Keratinocyte (primary cell): ENCODE data around the gene STAG1. TPM values are rescaled to one million over a fixed set of nuclear protein-coding genes. Genes with fewer than 3 reads are reported as not detected.

Experiments
- DNase-seq: peaks from one replicate; pipeline ENCODE4 v3.0.0-alpha.2; 2011; ENCODE audit warnings: low read depth, missing footprints, low spot score
- FAIRE-seq: peaks from 2 replicates; lab custom pipeline; 2011; peaks lifted over from hg19 to GRCh38; lab: Jason Lieb, UNC
- H2AFZ ChIP-seq: 2 replicates; pipeline ENCODE4 v1.6.0; 2012; ENCODE audit warnings: low read length, control low read depth, inconsistent platforms; ENCODE audit not compliant: control insufficient read depth
- H3K27ac ChIP-seq: 2 replicates; pipeline ENCODE4 v1.5.1; 2011; ENCODE audit warnings: low read length; ENCODE audit not compliant: control insufficient read depth, insufficient read depth
- H3K27me3 ChIP-seq: 3 replicates; pipeline ENCODE4 v1.6.0; 2011; ENCODE audit warnings: low read length; ENCODE audit not compliant: control insufficient read depth, insufficient read depth; ENCODE audit errors: extremely low read depth
- H3K36me3 ChIP-seq, 2 experiments: 2 replicates in 1 of 2; 3 replicates in 1 of 2; pipeline ENCODE4 v1.5.1; 2011; ENCODE audit warnings: low read length in 2 of 2, mild to moderate bottlenecking in 1 of 2; ENCODE audit not compliant: control insufficient read depth in 2 of 2, insufficient read depth in 2 of 2; ENCODE audit errors: extremely low read depth in 1 of 2
- H3K4me1 ChIP-seq: 3 replicates; pipeline ENCODE4 v1.5.1; 2011; ENCODE audit warnings: low read length; ENCODE audit not compliant: control insufficient read depth, insufficient read depth; ENCODE audit errors: extremely low read depth
- H3K4me2 ChIP-seq: 3 replicates; pipeline ENCODE4 v1.6.0; 2011; ENCODE audit warnings: low read depth, low read length; ENCODE audit not compliant: control insufficient read depth, insufficient read depth; ENCODE audit errors: extremely low read depth
- H3K4me3 ChIP-seq, 3 experiments: fragments of 200-600 bp in 1 of 3; sonication (generic) in 1 of 3; 2 replicates in 2 of 3; 3 replicates in 1 of 3; pipeline ENCODE4 v1.5.1; 2011 to 2016; ENCODE audit warnings: low read length in 3 of 3, mild to moderate bottlenecking in 3 of 3, control low read depth in 2 of 3, inconsistent platforms in 1 of 3, low read depth in 1 of 3, mixed read lengths in 1 of 3, mixed run types in 1 of 3, moderate library complexity in 1 of 3; ENCODE audit not compliant: control insufficient read depth in 2 of 3, insufficient read depth in 2 of 3; ENCODE audit errors: extremely low read depth in 1 of 3
- H3K79me2 ChIP-seq: 2 replicates; pipeline ENCODE4 v1.6.0; 2012; ENCODE audit warnings: low read length; ENCODE audit not compliant: control insufficient read depth, insufficient read depth
- H3K9ac ChIP-seq: 3 replicates; pipeline ENCODE4 v1.6.0; 2011; ENCODE audit warnings: low read length; ENCODE audit not compliant: control insufficient read depth, insufficient read depth; ENCODE audit errors: extremely low read depth
- H3K9me1 ChIP-seq: 3 replicates; pipeline ENCODE4 v1.6.0; 2011; ENCODE audit warnings: low read length; ENCODE audit not compliant: control insufficient read depth, insufficient read depth; ENCODE audit errors: extremely low read depth
- H3K9me3 ChIP-seq: 2 replicates; pipeline ENCODE4 v1.5.1; 2012; ENCODE audit warnings: low read depth, low read length; ENCODE audit not compliant: control insufficient read depth
- H4K20me1 ChIP-seq: 3 replicates; pipeline ENCODE4 v1.6.0; 2011; ENCODE audit warnings: low read length; ENCODE audit not compliant: control insufficient read depth, insufficient read depth; ENCODE audit errors: extremely low read depth
- CTCF ChIP-seq, 3 experiments: IDR thresholded peaks in 1 of 3; conservative IDR thresholded peaks in 1 of 3; optimal IDR thresholded peaks in 1 of 3; 2 replicates in 2 of 3; 3 replicates in 1 of 3; pipeline versions ENCODE3 to v1.5.1; 2011; ENCODE audit warnings: low read length in 3 of 3, mild to moderate bottlenecking in 3 of 3, moderate library complexity in 2 of 3, control low read depth in 1 of 3, inconsistent platforms in 1 of 3; ENCODE audit not compliant: insufficient read depth in 2 of 3; ENCODE audit errors: extremely low read depth in 1 of 3
- EZH2 ChIP-seq: IDR thresholded peaks from one replicate; pipeline ENCODE4 v1.6.1; 2012; ENCODE audit warnings: inconsistent platforms, mild to moderate bottlenecking, low read length, moderate library complexity
- dilution Hi-C: fragments of 300-500 bp; cut with MboI; formaldehyde crosslinking; loops from one replicate; pipeline ENCODE4 v1.7.0; 2020; ENCODE audit warnings: low sequenced_read_pairs; ENCODE audit not compliant: extremely low pct_ligation_motif_present
- polyA plus RNA-seq, 5 experiments: library from polyadenylated mRNA; depleted of rRNA in 3 of 5; stranded (reverse) in 3 of 5; stranded (forward) in 1 of 5; unstranded in 1 of 5; fragments of >200 nt; gene quantifications; 1 replicate in 1 of 5; 2 replicates in 3 of 5; 3 replicates in 1 of 5; pipeline versions ENCODE4 v1.2.1 to v1.2.3, GENCODE V29; 2011 to 2012; ENCODE audit warnings: missing spikeins in 2 of 5, low read depth in 1 of 5, low replicate concordance in 1 of 5

The STAG1 gene
- polyA plus RNA-seq, 1 donor (not counting 4 experiments of a cell fraction or from before 2014, with no cell fraction given): 11.8 TPM

- Histone ChIP-seq H3K9me1 (no peaks in the 10 kb centered on the region), H2AFZ (no peak overlapping the region), H3K4me2 (peak overlapping the region; percentile 35), H3K4me3 (no peak overlapping the region), H3K9me3 (no peaks in the 10 kb centered on the region), H3K36me3 (no peaks in the 10 kb centered on the region), H3K27ac (no peak overlapping the region), H3K4me1 (peaks cover 19% of the 10 kb centered on the region), H4K20me1 (no peaks in the 10 kb centered on the region), H3K9ac (no peak overlapping the region), H3K27me3 (no peaks in the 10 kb centered on the region), H3K79me2 (peaks cover 5% of the 10 kb centered on the region)
- no peak for FAIRE-seq
- no peak for DNase-seq
- no peak for TF ChIP-seq EZH2
- no peak for TF ChIP-seq CTCF (optimal IDR thresholded peaks at IDR 0.05 in 1 of 3, IDR thresholded peaks at IDR 0.05 in 1 of 3, conservative IDR thresholded peaks at IDR 0.05 in 1 of 3; ENCODE audit: extremely low read depth in 1 of 3, insufficient read depth in 2 of 3, low read length in 3 of 3)
- dilution Hi-C loops: no loop called here
Measured at GRCh38 chr3:136624371-136624770, 127.8 kb downstream of the STAG1 start.

GRCh38 chr3:136621628-136622027, 130.6 kb downstream of the STAG1 start:
- peaks cover 5% of the 10 kb centered on the region for H3K79me2 ChIP-seq
- no peak overlapping the region for H3K9ac ChIP-seq
- H3K4me2 ChIP-seq: no peak overlapping the region
- H3K9me1 ChIP-seq: no peaks in the 10 kb centered on the region
- H3K4me1 ChIP-seq: peaks cover 19% of the 10 kb centered on the region
- dilution Hi-C loops: no loop called here
- H4K20me1 ChIP-seq: no peaks in the 10 kb centered on the region
- no peak overlapping the region for H2AFZ ChIP-seq
- no peaks in the 10 kb centered on the region for H3K9me3 ChIP-seq
- FAIRE-seq: no peak
- H3K36me3 ChIP-seq: no peaks in the 10 kb centered on the region
- H3K27ac ChIP-seq: no peak overlapping the region
- no peak for TF ChIP-seq CTCF (optimal IDR thresholded peaks at IDR 0.05 in 1 of 3, IDR thresholded peaks at IDR 0.05 in 1 of 3, conservative IDR thresholded peaks at IDR 0.05 in 1 of 3; ENCODE audit: extremely low read depth in 1 of 3, insufficient read depth in 2 of 3, low read length in 3 of 3)
- TF ChIP-seq EZH2: no peak
- H3K27me3 ChIP-seq: no peaks in the 10 kb centered on the region
- no peak overlapping the region for H3K4me3 ChIP-seq
- peak; percentile 9 for DNase-seq
